Midbrain (tissue), 1 donor: ENCODE measurements around the gene TNRC18.
"Not testable (repeated sequence)": the region's sequence is repeated elsewhere in the genome, so short reads cannot be mapped to it uniquely, and the experiment has no call there.

Source experiments
- DNase-seq: peaks from one replicate; lab custom pipeline; 2025; lab: John Stamatoyannopoulos, UW

Gene TNRC18

GRCh38 chr7:5423306-5423975 lies at the start of gene TNRC18:
Gene TNRC18 (minus strand): TSS chr7:5423834. CDS start chr7:5421246, 2,588 bp downstream.
- DNase-seq: no peak

GRCh38 chr7:5472432-5473315 lies 49.0 kb upstream of the TNRC18 start:
- DNase-seq: no peak

GRCh38 chr7:5471623-5472022 lies 48.0 kb upstream of the TNRC18 start:
- DNase-seq: not testable (repeated sequence)

GRCh38 chr7:5470816-5471215 lies 47.2 kb upstream of the TNRC18 start:
- DNase-seq: no peak

- no peak for DNase-seq
Observed at GRCh38 chr7:5470167-5470532, 46.5 kb upstream of the TNRC18 start.

- no peak for DNase-seq
Observed at GRCh38 chr7:5469375-5470166, 45.9 kb upstream of the TNRC18 start.

GRCh38 chr7:5467645-5468044 lies 44.0 kb upstream of the TNRC18 start:
- no peak for DNase-seq

GRCh38 chr7:5466551-5466950 lies 42.9 kb upstream of the TNRC18 start:
- DNase-seq: no peak

GRCh38 chr7:5463031-5463430 lies 39.4 kb upstream of the TNRC18 start:
- DNase-seq: no peak

- DNase-seq: no peak
Observed at GRCh38 chr7:5462216-5462615, 38.6 kb upstream of the TNRC18 start.

GRCh38 chr7:5458921-5459480 lies 35.4 kb upstream of the TNRC18 start:
- DNase-seq: no peak

GRCh38 chr7:5457245-5457735 lies 33.7 kb upstream of the TNRC18 start:
- no peak for DNase-seq

GRCh38 chr7:5456409-5456808 lies 32.8 kb upstream of the TNRC18 start:
- DNase-seq: no peak

GRCh38 chr7:5455581-5456219 lies 32.1 kb upstream of the TNRC18 start:
- DNase-seq: no peak

GRCh38 chr7:5455175-5455574 lies 31.5 kb upstream of the TNRC18 start:
- DNase-seq: no peak

- DNase-seq: no peak
Observed at GRCh38 chr7:5454485-5454884, 30.9 kb upstream of the TNRC18 start.

GRCh38 chr7:5453566-5454075 lies 30.0 kb upstream of the TNRC18 start:
- DNase-seq: no peak

GRCh38 chr7:5452937-5453540 lies 29.4 kb upstream of the TNRC18 start:
- no peak for DNase-seq

GRCh38 chr7:5452470-5452899 lies 28.9 kb upstream of the TNRC18 start:
- DNase-seq: no peak

- DNase-seq: no peak
Observed at GRCh38 chr7:5451391-5451790, 27.8 kb upstream of the TNRC18 start.
